RWPE1 (cell line): Measurements from ENCODE around the gene EDN1.
"Not testable (repeated sequence)": the region's sequence is repeated elsewhere in the genome, so short reads cannot be mapped to it uniquely, and the experiment has no call there.

Source experiments
- CTCF ChIA-PET: fragments of 350-600 bp; sonication (Branson Sonifier 250); formaldehyde crosslinking; extraction: SDS; loops from one replicate; lab custom pipeline; 2021; lab: Yijun Ruan, JAX
- POLR2A ChIA-PET: fragments of 400-600 bp; formaldehyde crosslinking; extraction: SDS; loops from one replicate; lab custom pipeline; 2020; ENCODE audit warnings: antibody characterized with exemption; ENCODE audit not compliant: low non-redundant PET; lab: Yijun Ruan, JAX
- DNase-seq: peaks from one replicate; pipeline ENCODE4 v3.0.0; 2012; ENCODE audit warnings: low spot score
- H3K27ac ChIP-seq: fragments of 450-650 bp; 2 replicates; pipeline ENCODE4 v1.5.1; 2017
- TF ChIP-seq, protein P1 (sequence below): fragments of 450-650 bp; conservative IDR thresholded peaks from 2 replicates; pipeline ENCODE4 v1.5.1; 2017; ENCODE audit warnings: low read depth, mild to moderate bottlenecking

EDN1 gene

GRCh38 chr6:12313992-12314589 lies 23.9 kb downstream of the EDN1 start:
- TF ChIP-seq, protein P1, sequence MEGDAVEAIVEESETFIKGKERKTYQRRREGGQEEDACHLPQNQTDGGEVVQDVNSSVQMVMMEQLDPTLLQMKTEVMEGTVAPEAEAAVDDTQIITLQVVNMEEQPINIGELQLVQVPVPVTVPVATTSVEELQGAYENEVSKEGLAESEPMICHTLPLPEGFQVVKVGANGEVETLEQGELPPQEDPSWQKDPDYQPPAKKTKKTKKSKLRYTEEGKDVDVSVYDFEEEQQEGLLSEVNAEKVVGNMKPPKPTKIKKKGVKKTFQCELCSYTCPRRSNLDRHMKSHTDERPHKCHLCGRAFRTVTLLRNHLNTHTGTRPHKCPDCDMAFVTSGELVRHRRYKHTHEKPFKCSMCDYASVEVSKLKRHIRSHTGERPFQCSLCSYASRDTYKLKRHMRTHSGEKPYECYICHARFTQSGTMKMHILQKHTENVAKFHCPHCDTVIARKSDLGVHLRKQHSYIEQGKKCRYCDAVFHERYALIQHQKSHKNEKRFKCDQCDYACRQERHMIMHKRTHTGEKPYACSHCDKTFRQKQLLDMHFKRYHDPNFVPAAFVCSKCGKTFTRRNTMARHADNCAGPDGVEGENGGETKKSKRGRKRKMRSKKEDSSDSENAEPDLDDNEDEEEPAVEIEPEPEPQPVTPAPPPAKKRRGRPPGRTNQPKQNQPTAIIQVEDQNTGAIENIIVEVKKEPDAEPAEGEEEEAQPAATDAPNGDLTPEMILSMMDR: no peak
- peak overlapping the region; percentile 67 for H3K27ac ChIP-seq
- peak; percentile 41 for DNase-seq
- POLR2A ChIA-PET: no interaction called here
- CTCF ChIA-PET: interaction anchor here (1.2 kb wide), 1 partner anchor 24 kb away, joined by 4 read pairs; the partner anchor contains the start of gene EDN1

DNA sequence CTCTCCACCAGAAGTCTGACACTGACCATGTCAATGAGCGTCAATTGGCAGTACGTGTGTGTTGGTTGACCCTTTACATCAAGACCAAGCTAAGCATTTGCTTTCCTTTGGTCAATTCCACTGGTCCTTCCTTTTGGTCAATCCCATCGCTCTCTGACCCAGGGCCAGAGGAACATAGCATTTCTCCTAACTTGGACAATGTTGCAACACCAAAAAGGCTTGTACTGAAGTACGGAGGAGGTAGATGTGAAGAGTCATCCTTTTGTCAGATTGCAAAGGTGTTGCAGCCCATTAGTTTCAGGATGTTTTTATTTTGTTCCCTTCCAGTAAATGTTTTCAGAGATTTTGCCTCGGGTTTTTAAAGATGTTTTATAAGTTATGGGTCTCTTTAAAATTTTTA lies 24.6 kb downstream of the EDN1 start:
- no peak for DNase-seq
- POLR2A ChIA-PET: no interaction called here
- H3K27ac ChIP-seq: peak overlapping the region; percentile 67
- CTCF ChIA-PET: no interaction called here
- TF ChIP-seq, protein P1: no peak

DNA sequence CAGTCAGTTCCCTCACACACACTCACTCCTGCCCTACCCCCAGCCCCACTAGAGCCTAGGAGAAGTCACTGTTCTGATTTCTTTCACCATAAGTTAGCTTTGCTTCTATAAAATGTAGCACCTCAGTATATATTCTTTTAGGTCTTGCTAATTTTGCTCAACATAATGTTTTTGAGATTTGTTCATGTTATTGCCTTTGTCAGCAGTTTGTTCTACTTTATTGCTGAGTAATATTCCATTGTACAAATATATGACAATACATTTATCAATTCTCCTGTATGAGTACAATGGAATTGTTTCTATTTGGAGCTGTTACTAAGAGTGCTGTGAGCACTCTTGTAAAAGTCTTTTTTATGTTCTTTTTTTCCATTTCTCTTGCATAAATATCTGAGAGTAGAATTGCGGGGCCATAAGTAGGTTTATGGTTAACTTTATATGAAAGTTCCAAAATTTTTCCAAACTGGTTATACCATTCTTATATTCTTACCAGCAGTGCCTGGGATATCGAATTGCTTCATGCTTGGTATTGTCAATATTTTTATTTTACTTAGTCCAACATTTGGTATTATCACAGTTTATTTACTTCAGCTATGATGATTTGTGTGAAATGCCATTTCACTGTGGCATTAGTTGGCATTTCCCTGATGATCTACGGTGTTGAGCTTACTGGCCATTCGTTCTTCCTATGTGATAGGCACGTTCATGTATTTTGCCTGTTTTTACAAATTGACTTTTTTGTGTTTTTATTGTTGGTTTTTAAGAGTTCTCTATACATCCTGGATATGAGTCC lies 25.3 kb downstream of the EDN1 start:
- ChIA-PET CTCF (interaction anchor here (0.5 kb wide), 1 partner anchor 599 kb away, joined by 3 read pairs; no protein-coding TSS in a partner anchor), POLR2A (no interaction called here)
- TF ChIP-seq, protein P1: no peak
- DNase-seq: no peak
- H3K27ac ChIP-seq: no peak overlapping the region

DNA sequence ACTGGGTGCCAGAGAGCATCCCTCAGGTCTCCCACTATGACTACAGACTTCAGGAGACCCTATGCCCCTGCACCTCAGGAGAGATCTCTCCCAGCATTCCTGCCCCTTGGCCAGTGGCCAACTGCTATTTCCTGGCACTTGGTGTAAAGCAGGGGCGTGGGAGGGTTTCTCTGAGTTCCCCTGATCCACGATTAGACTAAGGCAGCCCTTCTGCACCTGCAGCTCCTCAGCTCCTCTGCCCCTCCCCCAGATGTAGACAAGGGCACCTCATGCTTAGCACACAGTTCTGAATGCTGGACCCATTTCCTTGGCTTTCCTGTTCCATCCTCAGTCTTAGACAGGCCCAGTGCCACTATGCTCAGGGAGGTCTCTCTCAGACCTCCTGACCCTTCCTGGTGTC lies 28.6 kb downstream of the EDN1 start:
- ChIA-PET POLR2A (no interaction called here), CTCF (no interaction called here)
- no peak for DNase-seq
- H3K27ac ChIP-seq: no peak overlapping the region
- TF ChIP-seq, protein P1: no peak

GRCh38 chr6:12320074-12320473 lies 29.9 kb downstream of the EDN1 start:
- CTCF ChIA-PET: interaction anchor here (0.7 kb wide), 2 partner anchors 779 to 1109 kb away, joined by 3 to 4 read pairs; no protein-coding TSS in a partner anchor
- POLR2A ChIA-PET, H3K27ac ChIP-seq, DNase-seq: not testable (repeated sequence)

DNA sequence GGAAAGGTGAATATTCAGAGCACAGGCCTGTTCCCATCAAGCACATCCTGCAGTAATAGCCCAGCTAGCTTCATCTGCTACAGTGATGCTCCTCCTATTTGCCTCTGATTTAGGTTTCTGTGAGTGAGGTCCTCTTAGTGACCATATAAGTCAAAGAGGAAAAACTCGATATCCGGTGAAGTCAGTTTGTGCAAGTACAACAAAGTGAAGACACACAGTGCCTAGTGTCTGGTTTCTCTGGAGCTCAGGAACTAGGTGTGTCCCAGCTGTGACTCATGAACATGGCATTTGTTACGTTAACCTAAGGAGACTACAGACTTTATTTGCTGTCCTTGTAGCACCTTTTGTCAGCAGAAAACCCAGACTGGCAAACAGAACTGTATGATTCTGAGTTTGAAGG lies 33.9 kb downstream of the EDN1 start:
- POLR2A ChIA-PET: interaction anchor here (0.6 kb wide), 1 partner anchor 25 kb away, joined by 3 read pairs; no protein-coding TSS in a partner anchor
- DNase-seq: peak; percentile 89
- TF ChIP-seq, protein P1: no peak
- CTCF ChIA-PET: no interaction called here
- peak overlapping the region; percentile 93 for H3K27ac ChIP-seq
